Esophagus mucosa (tissue), 1 donor: ENCODE data around the gene TRIM15. TPM values are rescaled to one million over a fixed set of nuclear protein-coding genes. Genes with fewer than 3 reads are reported as not detected.
A peak's percentile ranks its signal among the peaks of the same experiment; 100 is the strongest.
"Not testable (repeated sequence)": the region's sequence is repeated elsewhere in the genome, so short reads cannot be mapped to it uniquely, and the experiment has no call there.

Experiments used
- ATAC-seq: fragments of 200-7000 bp; cut with Tn5 transposase; one replicate; pipeline ENCODE4 v1.9.1; 2020
- total RNA-seq: library from RNA; stranded (reverse); gene quantifications from one replicate; pipeline ENCODE4 v1.2.4, GENCODE V29; 2023
- donor health status: DM: yes; HTN: yes; CAD: no.

TRIM15 gene
- total RNA-seq, 1 donor from 2014 or later = not detected

GRCh38 chr6:30163918-30164654 is 740 bp downstream of the TRIM15 start:
- no peak for ATAC-seq

- no peak for ATAC-seq
These were observed 1.4 kb downstream of the TRIM15 start for GRCh38 chr6:30164714-30165113.

- not testable (repeated sequence) for ATAC-seq
These were observed 1.9 kb downstream of the TRIM15 start for GRCh38 chr6:30165238-30165637.

- ATAC-seq = no peak
These were observed 3.8 kb downstream of the TRIM15 start for GRCh38 chr6:30167101-30167500.

- ATAC-seq = no peak
These were observed 5.4 kb downstream of the TRIM15 start for GRCh38 chr6:30168741-30169140.

- peak; percentile 66 for ATAC-seq
These were observed 6.6 kb downstream of the TRIM15 start for GRCh38 chr6:30169658-30170614.

GRCh38 chr6:30171677-30172471 is 8.5 kb downstream of the TRIM15 start:
- no peak for ATAC-seq

GRCh38 chr6:30172681-30173080 is 9.3 kb downstream of the TRIM15 start:
- ATAC-seq = no peak

GRCh38 chr6:30175765-30176164 is 12.4 kb downstream of the TRIM15 start:
- ATAC-seq = no peak

- ATAC-seq = no peak
These were observed 15.5 kb downstream of the TRIM15 start for GRCh38 chr6:30178837-30179236.

GRCh38 chr6:30180145-30180544 is 16.8 kb downstream of the TRIM15 start:
- ATAC-seq = no peak

GRCh38 chr6:30184417-30185031 is 21.2 kb downstream of the TRIM15 start:
- no peak for ATAC-seq

- ATAC-seq = no peak
These were observed 22.6 kb downstream of the TRIM15 start for GRCh38 chr6:30185846-30186484.

GRCh38 chr6:30188541-30188940 is 25.2 kb downstream of the TRIM15 start:
- ATAC-seq = no peak

GRCh38 chr6:30192076-30192475 is 28.7 kb downstream of the TRIM15 start:
- ATAC-seq = peak; percentile 22

GRCh38 chr6:30194797-30195690 is 31.7 kb downstream of the TRIM15 start:
- no peak for ATAC-seq

- ATAC-seq = no peak
These were observed 32.6 kb downstream of the TRIM15 start for GRCh38 chr6:30195951-30196350.

- no peak for ATAC-seq
These were observed 33.0 kb downstream of the TRIM15 start for GRCh38 chr6:30196376-30196775.

GRCh38 chr6:30198166-30199084 is 35.1 kb downstream of the TRIM15 start:
- ATAC-seq = peak; percentile 39
